PC-3 (cell line): ENCODE results near the gene RAN.

Source experiments
- CTCF ChIP-seq: fragments of 300-600 bp; sonication (generic); conservative IDR thresholded peaks from 2 replicates; pipeline ENCODE4 v1.5.1; 2017; ENCODE audit warnings: antibody characterized with exemption, low read depth, mild to moderate bottlenecking, low read length
- EZH2phosphoT487 ChIP-seq: fragments of 300-600 bp; sonication (generic); IDR thresholded peaks from 2 replicates; pipeline ENCODE4 v1.6.1; 2018; ENCODE audit warnings: mild to moderate bottlenecking, antibody characterized with exemption, low read length, borderline replicate concordance

GRCh38 chr12:130909111-130909510 lies 37.2 kb downstream of the RAN start:
- TF ChIP-seq CTCF: no peak
- TF ChIP-seq EZH2phosphoT487: no peak
